ENCODE measurements around the gene ACHE.

ACHE gene

GRCh38 chr7:100847360-100847759 lies 48.3 kb downstream of the ACHE start:
- TF ChIP-seq, protein P1, sequence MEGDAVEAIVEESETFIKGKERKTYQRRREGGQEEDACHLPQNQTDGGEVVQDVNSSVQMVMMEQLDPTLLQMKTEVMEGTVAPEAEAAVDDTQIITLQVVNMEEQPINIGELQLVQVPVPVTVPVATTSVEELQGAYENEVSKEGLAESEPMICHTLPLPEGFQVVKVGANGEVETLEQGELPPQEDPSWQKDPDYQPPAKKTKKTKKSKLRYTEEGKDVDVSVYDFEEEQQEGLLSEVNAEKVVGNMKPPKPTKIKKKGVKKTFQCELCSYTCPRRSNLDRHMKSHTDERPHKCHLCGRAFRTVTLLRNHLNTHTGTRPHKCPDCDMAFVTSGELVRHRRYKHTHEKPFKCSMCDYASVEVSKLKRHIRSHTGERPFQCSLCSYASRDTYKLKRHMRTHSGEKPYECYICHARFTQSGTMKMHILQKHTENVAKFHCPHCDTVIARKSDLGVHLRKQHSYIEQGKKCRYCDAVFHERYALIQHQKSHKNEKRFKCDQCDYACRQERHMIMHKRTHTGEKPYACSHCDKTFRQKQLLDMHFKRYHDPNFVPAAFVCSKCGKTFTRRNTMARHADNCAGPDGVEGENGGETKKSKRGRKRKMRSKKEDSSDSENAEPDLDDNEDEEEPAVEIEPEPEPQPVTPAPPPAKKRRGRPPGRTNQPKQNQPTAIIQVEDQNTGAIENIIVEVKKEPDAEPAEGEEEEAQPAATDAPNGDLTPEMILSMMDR (conservative IDR thresholded peaks at IDR 0.05), result no peak

DNA sequence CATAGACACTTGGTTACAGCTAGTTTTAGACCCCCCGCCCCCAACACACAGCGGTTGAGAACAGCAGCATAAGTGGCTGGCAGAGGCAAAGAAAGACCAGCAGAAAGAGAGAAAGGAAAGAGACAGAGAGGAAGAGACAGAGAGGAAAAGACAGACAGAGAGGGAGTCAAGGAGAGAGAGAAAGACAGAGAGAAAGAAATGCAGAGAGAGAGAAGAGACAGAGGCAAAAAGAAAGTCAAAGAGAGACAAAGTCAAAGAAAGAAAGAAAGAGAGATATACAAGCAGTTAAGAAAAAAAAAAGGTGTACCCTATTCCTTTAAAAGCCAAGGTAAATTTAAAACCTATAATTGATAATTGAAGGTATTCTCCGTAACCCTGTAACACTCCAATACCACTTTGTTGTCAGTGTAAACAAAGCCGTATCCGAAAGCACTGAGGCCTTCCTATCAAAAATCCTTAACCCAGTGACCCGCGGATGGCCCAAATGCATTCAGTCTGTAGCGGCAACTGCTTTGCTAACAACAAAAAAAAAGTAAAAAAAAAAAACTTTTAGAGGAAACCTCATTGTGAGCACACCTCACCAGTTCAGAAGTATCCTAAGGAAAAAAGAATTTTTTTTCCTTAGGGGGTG lies 55.1 kb downstream of the ACHE start:
- TF ChIP-seq, protein P1 (conservative IDR thresholded peaks at IDR 0.05), result no peak
- no peak overlapping the region for H3K27ac ChIP-seq

More at GRCh38 chr7:100847360-100847759, 48.3 kb downstream of the ACHE start:
- H3K27ac ChIP-seq, result no peak overlapping the region
